HG03442 (cell line): ENCODE data around the gene RASL10B.
"Not testable (repeated sequence)": the region's sequence is repeated elsewhere in the genome, so short reads cannot be mapped to it uniquely, and the experiment has no call there.

Experiments
- ATAC-seq: cut with Tn5 transposase; IDR thresholded peaks from one replicate; pipeline ENCODE4 v1.9.1; 2021; ENCODE audit warnings: mild to moderate bottlenecking, moderate library complexity; ENCODE audit not compliant: unreplicated experiment

The RASL10B gene

GRCh38 chr17:35731239-35731916 lies at the start of gene RASL10B:
Gene RASL10B (plus strand): TSS chr17:35731639. CDS start chr17:35735185, 3,546 bp downstream.
- no peak for ATAC-seq

- no peak for ATAC-seq
These were observed 47.8 kb upstream of the RASL10B start for GRCh38 chr17:35683591-35683990.

- ATAC-seq = no peak
These were observed 47.2 kb upstream of the RASL10B start for GRCh38 chr17:35684055-35684802.

- ATAC-seq = no peak
These were observed 38.8 kb upstream of the RASL10B start for GRCh38 chr17:35692512-35693210.

- ATAC-seq = no peak
These were observed 37.8 kb upstream of the RASL10B start for GRCh38 chr17:35693662-35694061.

- ATAC-seq = no peak
These were observed 36.5 kb upstream of the RASL10B start for GRCh38 chr17:35694906-35695305.

GRCh38 chr17:35695613-35696012 lies 35.8 kb upstream of the RASL10B start:
- ATAC-seq = no peak

- no peak for ATAC-seq
These were observed 32.6 kb upstream of the RASL10B start for GRCh38 chr17:35698800-35699199.

- ATAC-seq = no peak
These were observed 31.3 kb upstream of the RASL10B start for GRCh38 chr17:35700150-35700549.

- ATAC-seq = no peak
These were observed 29.9 kb upstream of the RASL10B start for GRCh38 chr17:35701491-35701890.

- ATAC-seq = not testable (repeated sequence)
These were observed 28.1 kb upstream of the RASL10B start for GRCh38 chr17:35703308-35703707.

- no peak for ATAC-seq
These were observed 26.2 kb upstream of the RASL10B start for GRCh38 chr17:35705230-35705629.

- ATAC-seq = no peak
These were observed 25.7 kb upstream of the RASL10B start for GRCh38 chr17:35705705-35706104.

GRCh38 chr17:35708149-35708548 lies 23.3 kb upstream of the RASL10B start:
- ATAC-seq = no peak

- ATAC-seq = no peak
These were observed 22.5 kb upstream of the RASL10B start for GRCh38 chr17:35708951-35709350.

- ATAC-seq = no peak
These were observed 21.6 kb upstream of the RASL10B start for GRCh38 chr17:35709874-35710273.

- no peak for ATAC-seq
These were observed 20.5 kb upstream of the RASL10B start for GRCh38 chr17:35710950-35711349.

GRCh38 chr17:35713069-35713728 lies 18.2 kb upstream of the RASL10B start:
- ATAC-seq = no peak

- ATAC-seq = no peak
These were observed 16.5 kb upstream of the RASL10B start for GRCh38 chr17:35714988-35715387.

GRCh38 chr17:35715416-35715815 lies 16.0 kb upstream of the RASL10B start:
- no peak for ATAC-seq

GRCh38 chr17:35716173-35716572 lies 15.3 kb upstream of the RASL10B start:
- no peak for ATAC-seq
